GM13977 (cell line): Measurements from ENCODE around the gene MST1R.
"Not testable (repeated sequence)": the region's sequence is repeated elsewhere in the genome, so short reads cannot be mapped to it uniquely, and the experiment has no call there.

Experiments used
- DNase-seq: peaks from one replicate; pipeline ENCODE4 v3.0.0; 2012; ENCODE audit warnings: low spot score
- CTCF ChIP-seq: IDR thresholded peaks from 2 replicates; pipeline ENCODE4 v1.5.1; 2012; ENCODE audit warnings: mild to moderate bottlenecking, control low read depth; ENCODE audit not compliant: insufficient read depth; ENCODE audit errors: extremely low read depth, missing control alignments
- in situ Hi-C: fragments of 300-500 bp; cut with MboI; formaldehyde crosslinking; loops from one replicate; pipeline ENCODE4 v1.12.0; 2022; ENCODE audit warnings: low sequenced_read_pairs, low pct_unique_long_range_greater_than_20kb, mixed read lengths, inconsistent platforms; ENCODE audit not compliant: unreplicated experiment

The MST1R gene

GRCh38 chr3:49926117-49926728 lies 22.6 kb upstream of the MST1R start:
- DNase-seq = no peak
- in situ Hi-C loops = no loop called here
- TF ChIP-seq CTCF = no peak

GRCh38 chr3:49925485-49925884 lies 21.8 kb upstream of the MST1R start:
- no peak for DNase-seq
- TF ChIP-seq CTCF = no peak
- in situ Hi-C loops = no loop called here

- in situ Hi-C loops = no loop called here
- TF ChIP-seq CTCF = no peak
- DNase-seq = no peak
Measured at GRCh38 chr3:49924683-49925082, 21.0 kb upstream of the MST1R start.

GRCh38 chr3:49917806-49918590 lies 14.3 kb upstream of the MST1R start:
- DNase-seq, in situ Hi-C loops: not testable (repeated sequence)

- DNase-seq = no peak
- no peak for TF ChIP-seq CTCF
- in situ Hi-C loops = no loop called here
Measured at GRCh38 chr3:49916686-49917085, 13.0 kb upstream of the MST1R start.

- no peak for TF ChIP-seq CTCF
- in situ Hi-C loops = no loop called here
- no peak for DNase-seq
Measured at GRCh38 chr3:49914906-49915305, 11.2 kb upstream of the MST1R start.

DNA sequence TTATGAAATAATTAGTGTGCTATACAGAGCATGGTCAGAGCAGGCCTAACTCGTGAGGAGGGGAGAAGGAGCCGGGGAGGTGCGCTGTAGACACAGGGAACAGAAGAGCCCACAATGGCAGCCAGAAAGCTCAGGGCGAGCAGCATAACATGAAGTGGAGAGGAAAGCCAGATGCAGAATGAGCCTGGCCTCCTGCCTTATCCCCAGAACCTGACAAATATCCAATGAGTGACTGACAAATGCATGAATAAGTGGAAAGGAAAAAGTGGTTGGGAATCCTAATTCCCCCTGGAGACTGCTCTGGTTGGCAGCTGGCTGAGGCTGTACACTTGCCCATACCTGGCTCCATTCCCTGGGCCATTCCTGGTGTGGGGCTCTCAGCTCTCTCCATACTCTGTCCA lies 9.2 kb upstream of the MST1R start:
- no peak for DNase-seq
- in situ Hi-C loops = no loop called here
- TF ChIP-seq CTCF = no peak
